Dedifferentiated amniotic fluid mesenchymal stem cell (primary cell): ENCODE results near the gene PHYKPL.
A peak's percentile ranks its signal among the peaks of the same experiment; 100 is the strongest.

Source experiments
- DNase-seq: peaks from one replicate; pipeline ENCODE4 v3.0.0-alpha.2; 2016; ENCODE audit errors: extremely low spot score

Gene PHYKPL

DNA sequence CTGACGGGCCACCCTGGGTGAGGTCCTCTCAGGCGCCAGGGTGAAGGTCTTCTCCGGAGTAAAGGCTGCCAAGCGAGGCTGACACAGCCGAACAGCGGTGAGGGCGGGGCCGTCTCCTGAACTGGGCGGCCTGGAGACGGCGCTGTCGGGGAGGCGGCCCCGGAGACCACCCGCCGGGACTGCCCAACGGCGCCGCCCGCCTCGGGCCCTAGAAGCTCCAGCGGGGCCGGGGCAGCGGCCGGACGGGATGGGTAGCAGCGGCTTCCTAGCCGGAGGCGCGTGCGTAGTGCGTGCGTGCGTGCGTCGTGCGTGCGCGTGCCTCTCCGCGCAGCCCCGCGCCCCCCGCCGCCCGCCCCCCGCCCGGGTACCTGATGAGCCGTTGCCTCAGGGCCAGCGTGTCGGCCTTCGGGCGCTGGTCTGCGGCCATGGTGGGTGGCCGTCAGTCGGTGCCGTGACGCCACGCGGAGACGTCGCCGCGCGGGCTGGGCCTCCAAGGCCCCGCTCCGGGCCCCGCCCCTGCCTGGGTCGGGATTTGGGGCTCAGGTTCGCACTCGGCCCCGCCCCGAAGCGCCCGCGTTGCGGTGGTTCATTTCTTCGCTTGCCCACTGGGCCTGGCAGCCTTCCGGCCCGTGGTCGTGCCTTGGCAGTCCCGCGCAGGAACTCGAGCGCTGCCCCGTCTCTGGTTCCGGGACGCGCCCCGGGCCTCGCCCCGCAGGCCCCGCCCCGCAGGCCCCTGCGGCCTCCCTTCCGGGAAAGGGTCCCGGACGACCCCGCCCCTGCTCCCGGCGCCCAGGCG lies at the start of gene PHYKPL:
Gene PHYKPL, minus strand, starts transcription at position 679 of the 796 bp plus-strand sequence. Its CDS starts 252 bp downstream, at position 427.
- DNase-seq: peak; percentile 35

GRCh38 chr5:178282391-178282790 lies 49.8 kb upstream of the PHYKPL start:
- DNase-seq: no peak

DNA sequence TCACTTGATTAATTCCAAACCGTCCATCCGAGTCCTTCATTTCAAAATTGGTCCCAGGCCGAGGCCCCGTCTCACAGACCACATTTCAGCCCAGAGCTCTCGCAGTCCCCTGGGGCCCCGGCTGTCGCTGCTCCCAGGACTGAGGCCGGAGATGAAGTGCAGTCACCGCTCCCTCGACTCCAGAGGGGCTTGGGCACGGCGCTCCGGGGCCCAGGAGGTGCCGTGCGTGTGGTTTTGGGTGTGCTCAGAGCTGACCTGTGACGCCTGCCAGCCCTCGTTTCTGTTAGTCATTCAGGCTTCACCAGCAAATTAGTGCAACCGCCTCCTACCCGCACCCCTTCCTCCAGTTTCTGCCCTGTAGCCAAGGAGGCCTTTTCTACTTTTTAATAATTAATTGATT lies 48.7 kb upstream of the PHYKPL start:
- DNase-seq: no peak

DNA sequence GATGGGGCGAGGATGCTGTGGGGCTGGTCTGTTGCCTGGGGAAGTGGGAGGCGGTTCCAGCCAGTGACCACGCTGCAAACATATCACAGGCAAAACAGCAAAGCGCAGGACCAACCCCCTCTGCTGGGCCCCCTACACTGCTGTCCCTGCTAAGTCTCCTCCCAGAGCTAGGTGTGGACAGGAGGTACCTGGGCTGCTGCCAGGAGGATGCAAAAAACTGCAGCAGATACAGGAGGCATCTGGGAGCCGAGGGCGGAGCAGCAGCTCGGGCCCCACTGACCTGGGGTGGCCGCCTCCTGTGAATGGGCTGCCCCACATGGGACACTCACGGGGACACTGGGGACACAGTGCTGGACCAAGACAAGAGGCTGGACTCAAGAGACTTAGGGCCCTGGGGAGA lies 48.0 kb upstream of the PHYKPL start:
- no peak for DNase-seq

DNA sequence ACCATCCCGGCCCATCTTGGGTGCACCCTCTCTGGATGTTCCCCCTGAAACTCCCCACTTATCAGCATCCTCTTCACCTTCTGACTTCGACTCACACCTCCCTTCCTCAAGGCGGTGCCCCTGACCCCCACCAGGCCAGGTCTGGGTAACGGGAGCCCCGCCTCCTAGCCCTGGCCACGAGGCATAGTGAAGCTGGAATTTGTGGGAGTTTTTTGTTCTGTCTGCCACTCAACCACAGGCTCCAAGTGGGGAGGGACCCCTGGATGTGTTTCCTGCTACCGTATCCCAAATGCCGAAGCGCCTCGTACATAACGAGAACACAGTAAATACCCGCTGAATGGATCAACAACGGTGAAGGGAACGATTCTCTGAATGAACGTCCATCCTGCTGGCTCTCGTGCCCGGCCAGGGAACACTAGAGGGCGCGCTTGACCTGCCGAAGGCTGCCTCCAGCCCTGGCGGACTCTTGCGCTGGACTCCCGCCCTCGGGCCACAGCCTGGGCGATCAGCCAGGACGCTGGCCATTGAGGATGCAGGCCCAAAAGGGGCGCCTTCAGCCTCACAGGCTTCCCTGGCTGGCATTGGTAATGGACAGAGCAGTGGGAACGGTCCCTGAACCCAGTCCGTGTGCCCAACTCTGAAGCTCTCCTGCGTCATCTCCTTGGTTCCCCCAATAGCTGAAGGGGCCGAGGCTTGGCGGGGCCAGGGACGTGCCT lies 47.3 kb upstream of the PHYKPL start:
- DNase-seq: peak; percentile 35

- DNase-seq: no peak
Measured at GRCh38 chr5:178279026-178279722, 46.6 kb upstream of the PHYKPL start.

DNA sequence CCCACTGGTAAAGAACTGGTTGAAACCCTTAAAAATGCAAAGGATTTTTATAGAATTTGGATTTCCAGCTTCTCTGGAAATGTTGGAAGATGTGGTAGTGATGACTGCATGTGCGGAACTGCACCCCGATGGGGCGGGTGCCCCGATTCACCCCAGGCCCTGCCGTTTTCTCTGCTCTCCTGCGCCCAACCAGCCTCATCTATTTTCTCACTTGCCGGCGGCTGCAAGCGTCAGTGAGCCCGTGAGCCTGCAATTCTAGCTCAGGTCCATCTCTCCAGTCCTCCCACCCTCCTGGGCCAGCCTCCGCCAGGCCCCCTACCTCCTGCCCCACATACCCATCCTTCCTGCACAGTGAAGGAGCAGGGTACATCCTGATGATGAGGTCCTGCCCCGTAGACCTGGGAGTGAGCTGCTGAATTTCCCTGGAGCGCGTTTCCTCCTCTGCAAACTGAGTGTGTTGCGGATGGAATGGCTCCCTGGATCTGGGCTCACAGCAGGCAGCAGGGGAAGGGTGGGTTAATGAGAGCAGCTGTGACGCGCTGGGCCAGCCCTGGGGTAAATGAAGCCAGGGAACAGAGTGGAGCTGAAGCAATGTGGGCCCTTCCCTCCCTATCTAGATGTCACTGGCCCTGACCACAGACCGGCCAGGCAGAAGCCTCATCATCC lies 45.9 kb upstream of the PHYKPL start:
- DNase-seq: no peak

- DNase-seq: no peak
Measured at GRCh38 chr5:178277866-178278265, 45.3 kb upstream of the PHYKPL start.

GRCh38 chr5:178277346-178277745 lies 44.7 kb upstream of the PHYKPL start:
- DNase-seq: no peak

- no peak for DNase-seq
Measured at GRCh38 chr5:178274781-178275537, 42.4 kb upstream of the PHYKPL start.

DNA sequence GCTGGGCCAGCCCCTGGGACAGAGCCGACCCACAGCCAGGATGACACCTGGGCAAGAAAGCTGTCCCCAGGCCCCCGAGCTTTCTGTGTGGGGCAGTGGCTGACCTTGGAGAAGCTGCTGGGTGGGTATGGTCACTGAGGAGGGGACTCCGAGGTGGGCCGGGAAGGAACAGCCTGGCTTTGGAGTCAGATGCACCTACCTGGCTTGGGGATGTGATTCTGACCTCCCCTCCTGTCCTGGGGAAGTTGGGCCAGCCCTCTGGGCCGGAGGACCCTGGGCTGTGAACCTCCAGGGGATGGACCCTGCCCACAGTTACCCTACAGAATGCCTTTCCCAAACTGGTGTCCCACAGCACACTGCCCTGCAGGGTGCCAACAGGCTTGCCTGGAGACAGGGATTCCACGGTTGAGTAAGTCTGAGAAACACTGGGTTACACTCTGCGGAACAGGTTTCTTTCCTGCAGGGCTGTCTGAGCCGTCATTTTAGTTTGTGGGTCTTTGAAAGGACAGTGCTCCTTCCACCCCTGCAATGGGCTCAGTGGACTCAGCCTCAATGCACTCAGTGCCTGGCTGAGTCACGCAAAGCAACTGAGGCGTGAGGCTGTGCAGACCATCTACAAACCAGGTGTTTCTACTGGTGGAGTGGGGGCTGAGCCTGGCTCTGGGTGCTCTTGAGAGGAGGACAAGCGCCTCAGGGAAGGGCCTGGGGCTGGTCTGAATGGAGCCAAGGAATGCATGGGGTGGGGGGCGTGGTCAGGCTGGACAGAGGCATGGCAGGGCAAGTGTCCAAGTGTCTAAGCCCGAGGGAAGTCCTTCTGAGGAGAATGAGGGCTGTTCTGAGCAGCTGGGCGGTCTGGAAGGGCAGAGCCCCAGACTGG lies 41.3 kb upstream of the PHYKPL start:
- no peak for DNase-seq

DNA sequence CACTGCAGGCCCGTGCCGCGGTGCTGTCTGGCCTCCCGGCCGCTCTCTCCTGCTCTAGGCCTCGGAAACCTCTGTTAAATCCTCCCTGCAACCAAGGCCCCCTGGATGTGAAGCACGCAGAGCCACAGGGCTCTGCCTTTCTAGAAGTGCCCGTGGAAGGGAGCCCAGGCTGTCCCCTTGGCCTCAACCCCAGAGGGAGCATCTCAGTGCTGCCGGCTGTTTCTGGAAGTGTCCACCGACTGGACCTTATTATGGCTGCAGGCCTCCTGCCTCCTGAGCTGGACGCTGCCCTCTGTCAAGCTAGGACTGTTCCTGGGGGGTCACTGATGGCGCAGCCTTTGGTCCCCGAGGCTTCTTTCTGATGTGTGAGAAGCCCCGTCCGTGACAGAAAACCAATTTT lies 40.4 kb upstream of the PHYKPL start:
- DNase-seq: no peak

DNA sequence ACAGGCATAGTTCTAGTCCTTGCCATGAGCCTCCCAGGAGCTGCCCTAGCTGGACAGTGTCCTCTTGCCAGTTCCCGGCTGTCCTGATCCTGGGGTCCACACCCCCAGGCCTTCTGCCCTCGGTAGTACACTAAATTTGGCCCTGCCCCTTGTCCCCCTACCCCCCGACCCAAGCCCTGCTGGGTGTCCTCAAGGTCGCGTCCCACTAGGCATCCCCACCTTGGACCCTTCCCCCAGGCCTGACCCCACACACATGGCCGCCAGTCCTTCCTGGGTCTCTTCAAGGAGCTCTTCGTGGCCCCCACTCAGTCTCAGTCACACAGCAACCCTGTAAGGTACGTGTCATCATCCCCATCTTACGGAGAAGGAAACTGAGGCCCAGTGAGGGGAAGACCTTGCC lies 40.0 kb upstream of the PHYKPL start:
- DNase-seq: no peak

GRCh38 chr5:178271726-178272479 lies 39.3 kb upstream of the PHYKPL start:
- DNase-seq: no peak

- no peak for DNase-seq
Measured at GRCh38 chr5:178271231-178271630, 38.6 kb upstream of the PHYKPL start.

DNA sequence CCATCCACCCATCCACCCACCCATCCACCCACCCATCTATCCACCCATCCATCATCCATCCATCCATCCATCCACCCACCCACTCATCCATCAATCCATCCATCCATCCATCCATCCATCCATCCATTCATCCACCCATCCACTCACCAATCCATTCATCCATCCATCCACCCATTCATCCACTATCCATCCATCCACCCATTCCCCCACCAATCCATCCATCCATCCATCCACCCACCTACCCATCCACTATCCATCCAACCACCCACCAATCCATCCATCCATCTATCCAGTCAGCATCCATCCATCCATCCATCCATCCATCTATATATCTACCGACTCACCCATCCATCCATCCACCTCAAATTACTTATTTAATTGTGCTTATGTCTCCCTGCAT lies 36.9 kb upstream of the PHYKPL start:
- DNase-seq: no peak

GRCh38 chr5:178267876-178268275 lies 35.3 kb upstream of the PHYKPL start:
- no peak for DNase-seq

GRCh38 chr5:178267245-178267644 lies 34.6 kb upstream of the PHYKPL start:
- DNase-seq: no peak

DNA sequence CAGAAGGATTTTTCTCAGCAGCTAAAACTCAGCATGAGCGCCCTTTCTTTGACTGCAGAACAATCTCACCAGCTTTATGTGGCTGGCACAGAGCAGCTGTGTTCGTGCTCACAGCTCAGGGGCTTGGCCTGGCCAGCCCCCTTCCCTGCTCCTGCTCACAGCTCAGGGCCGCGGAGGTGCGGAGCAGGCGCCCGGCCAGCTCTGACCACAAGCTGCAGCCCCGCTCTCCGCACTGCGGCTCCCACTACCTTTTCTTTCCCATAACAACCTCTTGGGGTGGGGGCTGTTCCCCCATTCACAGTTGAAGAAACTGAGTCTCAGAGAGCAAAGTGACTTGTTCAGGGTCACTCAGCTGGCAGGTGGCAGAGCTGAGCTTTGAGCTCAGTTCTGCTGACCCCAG lies 34.0 kb upstream of the PHYKPL start:
- DNase-seq: no peak

GRCh38 chr5:178265746-178266145 lies 33.1 kb upstream of the PHYKPL start:
- no peak for DNase-seq
